Erythroblast (primary cell): ENCODE measurements around the gene RTL5.

Experiments
- DNase-seq, 2 experiments: peaks; one replicate each; lab custom pipeline; 2025; lab: John Stamatoyannopoulos, UW
- GATA1 ChIP-seq: IDR thresholded peaks from 2 replicates; pipeline ENCODE4 v1.6.1; 2011; ENCODE audit warnings: low read depth, mild to moderate bottlenecking, control low read depth, low read length, moderate library complexity
- POLR2A ChIP-seq: IDR thresholded peaks from 2 replicates; pipeline ENCODE4 v1.6.1; 2011; ENCODE audit warnings: mild to moderate bottlenecking, low read length

The RTL5 gene

DNA sequence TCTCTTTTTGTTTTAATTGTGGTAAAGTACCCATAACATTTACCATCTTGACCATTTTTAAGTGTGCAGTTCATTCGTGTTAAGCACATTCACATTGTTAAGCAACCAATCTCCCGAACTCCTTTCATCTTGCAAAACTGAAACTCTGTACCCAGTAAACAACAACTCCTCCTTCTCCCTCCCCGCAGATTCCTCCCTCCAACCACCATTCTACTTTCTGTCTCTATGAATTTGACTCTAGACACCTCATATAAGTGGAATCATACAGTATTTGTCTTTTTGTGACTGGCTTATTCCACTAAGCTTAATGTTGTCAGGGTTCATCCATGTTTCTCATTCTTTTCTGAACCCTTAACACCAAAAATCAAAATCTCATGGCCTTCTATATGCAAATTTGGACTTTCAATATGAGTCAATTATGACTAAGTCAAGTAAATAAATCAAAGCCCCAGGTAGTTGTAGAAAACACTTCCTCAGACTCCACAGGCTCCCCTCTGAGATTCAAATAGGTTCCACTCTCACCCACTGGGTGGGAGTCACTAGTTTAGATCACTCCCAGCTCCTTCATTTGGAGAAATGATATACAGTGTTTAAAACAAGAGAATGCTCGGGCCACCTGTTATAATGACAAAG is 9.8 kb upstream of the RTL5 start:
- TF ChIP-seq GATA1: no peak
- no peak for TF ChIP-seq POLR2A
- DNase-seq: no peak

GRCh38 chrX:72139538-72139937 is 7.8 kb upstream of the RTL5 start:
- no peak for DNase-seq
- no peak for TF ChIP-seq POLR2A
- no peak for TF ChIP-seq GATA1

DNA sequence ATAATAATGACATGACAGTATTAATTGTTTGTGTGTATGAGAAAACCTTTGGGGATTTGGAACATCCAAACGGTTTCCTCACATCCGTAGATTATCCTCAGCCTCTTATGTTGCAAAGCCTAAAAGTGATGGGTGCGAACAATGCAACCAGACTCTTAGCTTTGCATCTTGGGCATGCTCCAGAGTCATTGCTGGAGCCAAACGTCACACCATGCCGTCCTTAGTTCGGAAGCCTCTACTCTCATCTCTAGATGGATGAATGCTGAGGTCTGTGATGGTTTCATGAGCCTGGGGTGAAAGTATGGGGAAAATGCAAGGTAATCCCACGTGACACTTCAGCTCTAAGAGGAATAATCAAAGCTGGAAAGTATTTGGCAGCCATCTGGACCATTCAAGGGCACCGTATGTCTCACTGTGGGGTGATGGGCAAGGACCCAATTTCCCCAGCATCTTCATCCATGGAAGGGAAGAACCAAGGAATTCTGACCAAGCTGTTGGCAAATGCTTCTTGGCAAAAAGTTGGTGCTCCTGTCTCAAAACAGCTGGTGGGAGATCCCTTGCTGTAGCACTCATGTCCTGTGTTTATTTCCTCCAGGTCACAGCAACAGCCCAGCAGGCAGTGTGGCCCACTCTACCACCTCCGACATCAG is 6.3 kb upstream of the RTL5 start:
- TF ChIP-seq GATA1: no peak
- DNase-seq: no peak

GRCh38 chrX:72133851-72134546 is 2.3 kb upstream of the RTL5 start:
- no peak for DNase-seq
- TF ChIP-seq GATA1: no peak

GRCh38 chrX:72132456-72132855 is 741 bp upstream of the RTL5 start:
- DNase-seq: no peak
- TF ChIP-seq POLR2A (no peak), GATA1 (no peak)

GRCh38 chrX:72130762-72131250 is 909 bp downstream of the RTL5 start:
- no peak for DNase-seq
- TF ChIP-seq POLR2A (no peak), GATA1 (no peak)

- DNase-seq: no peak
- TF ChIP-seq POLR2A: no peak
- TF ChIP-seq GATA1: no peak
These were observed 1.5 kb downstream of the RTL5 start for GRCh38 chrX:72130156-72130761.

DNA sequence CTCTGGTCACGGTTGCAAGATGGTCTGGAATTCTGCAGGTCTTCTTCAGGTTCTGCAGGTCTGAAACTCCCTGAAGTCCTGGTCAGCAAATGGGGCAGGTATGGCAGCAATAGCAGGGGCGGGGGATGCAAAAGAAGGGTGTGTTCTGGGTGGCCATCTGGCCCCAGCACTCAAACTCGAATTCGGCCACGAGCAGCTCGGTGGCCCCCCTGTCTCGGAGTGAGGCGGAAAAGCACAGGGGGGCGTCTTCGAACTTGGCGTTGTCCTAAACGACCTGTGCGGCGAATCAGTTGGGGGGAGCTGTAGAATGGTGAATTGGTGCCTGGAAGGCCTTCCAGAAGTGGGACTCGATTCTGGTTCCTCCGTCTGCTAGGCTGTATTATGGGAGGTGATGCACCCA is 2.1 kb downstream of the RTL5 start:
- TF ChIP-seq POLR2A: no peak
- no peak for TF ChIP-seq GATA1

DNA sequence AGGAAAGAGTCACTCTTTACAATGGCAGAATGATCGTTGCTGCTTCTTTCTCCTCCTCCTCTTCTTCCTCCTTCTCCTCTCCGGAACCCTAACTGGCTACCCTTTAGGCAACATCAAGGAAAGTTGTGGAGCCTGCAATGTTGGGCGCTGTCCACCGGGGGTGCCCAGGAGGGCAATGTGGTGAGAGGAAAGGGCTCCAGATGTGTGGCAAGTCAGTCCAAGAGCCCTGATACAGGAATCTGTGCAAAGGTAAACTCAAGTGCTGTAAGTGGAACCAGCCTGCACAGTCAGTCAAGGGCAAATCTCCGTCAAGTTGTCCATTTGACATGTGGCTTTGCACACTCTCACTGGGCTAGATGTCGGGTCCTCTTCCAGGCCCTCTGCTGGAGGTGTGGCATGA is 2.8 kb downstream of the RTL5 start:
- DNase-seq: peak; percentile 16 to 34
- TF ChIP-seq POLR2A: no peak
- no peak for TF ChIP-seq GATA1

More for the DNA sequence above, 2.1 kb downstream of the RTL5 start:
- DNase-seq: no peak

GRCh38 chrX:72128183-72128834 is 3.4 kb downstream of the RTL5 start:
- TF ChIP-seq POLR2A (no peak), GATA1 (no peak)
- no peak for DNase-seq

- TF ChIP-seq GATA1 (no peak), POLR2A (no peak)
- DNase-seq: peak in 1 of 2 experiments; percentile 1
These were observed 4.4 kb downstream of the RTL5 start for GRCh38 chrX:72127332-72127731.

- TF ChIP-seq GATA1 (no peak), POLR2A (no peak)
- peak; percentile 80 to 87 for DNase-seq
These were observed 5.1 kb downstream of the RTL5 start for GRCh38 chrX:72126539-72127140.

GRCh38 chrX:72126048-72126415 is 5.7 kb downstream of the RTL5 start:
- no peak for TF ChIP-seq GATA1
- no peak for TF ChIP-seq POLR2A
- peak in 1 of 2 experiments; percentile 11 for DNase-seq
